Stimulated activated CD4-positive, alpha-beta T cell treated with anti-CD3 and anti-CD28 coated beads, Interleukin-4, amount 100 ng/mL, for 1 hour (primary cell): Measurements from ENCODE around the gene CCDC106.

Source experiments
- DNase-seq: peaks from one replicate; pipeline ENCODE4 v3.0.0-alpha.2; 2020

CCDC106 gene

GRCh38 chr19:55614711-55615542 is 33.1 kb upstream of the CCDC106 start:
- no peak for DNase-seq

GRCh38 chr19:55615543-55616394 is 32.2 kb upstream of the CCDC106 start:
- DNase-seq, result no peak

GRCh38 chr19:55616395-55616875 is 31.6 kb upstream of the CCDC106 start:
- DNase-seq, result no peak

GRCh38 chr19:55617426-55617825 is 30.6 kb upstream of the CCDC106 start:
- no peak for DNase-seq

- no peak for DNase-seq
Measured at GRCh38 chr19:55618426-55618825, 29.6 kb upstream of the CCDC106 start.

GRCh38 chr19:55619286-55619685 is 28.7 kb upstream of the CCDC106 start:
- no peak for DNase-seq

GRCh38 chr19:55620410-55621204 is 27.4 kb upstream of the CCDC106 start:
- DNase-seq, result no peak

GRCh38 chr19:55621205-55621672 is 26.8 kb upstream of the CCDC106 start:
- DNase-seq, result no peak

GRCh38 chr19:55621673-55622231 is 26.3 kb upstream of the CCDC106 start:
- DNase-seq, result no peak

GRCh38 chr19:55622242-55622969 is 25.6 kb upstream of the CCDC106 start:
- DNase-seq, result no peak

GRCh38 chr19:55623130-55623529 is 24.9 kb upstream of the CCDC106 start:
- no peak for DNase-seq

GRCh38 chr19:55623561-55623960 is 24.5 kb upstream of the CCDC106 start:
- DNase-seq, result no peak

GRCh38 chr19:55624109-55625003 is 23.7 kb upstream of the CCDC106 start, which contains the start of gene ZNF784:
Gene ZNF784 (minus strand): TSS chr19:55624566. CDS start chr19:55624561, 5 bp downstream.
- DNase-seq, result peak; percentile 94

GRCh38 chr19:55625004-55625326 is 23.0 kb upstream of the CCDC106 start:
- no peak for DNase-seq

- no peak for DNase-seq
Measured at GRCh38 chr19:55626350-55626749, 21.7 kb upstream of the CCDC106 start.

- peak; percentile 72 for DNase-seq
Measured at GRCh38 chr19:55632463-55632834, 15.6 kb upstream of the CCDC106 start.

GRCh38 chr19:55633861-55634260 is 14.2 kb upstream of the CCDC106 start:
- DNase-seq, result no peak

- DNase-seq, result no peak
Measured at GRCh38 chr19:55635334-55635717, 12.7 kb upstream of the CCDC106 start.

- no peak for DNase-seq
Measured at GRCh38 chr19:55635856-55636440, 12.1 kb upstream of the CCDC106 start.

- DNase-seq, result no peak
Measured at GRCh38 chr19:55636723-55637122, 11.3 kb upstream of the CCDC106 start.
